Upper lobe of left lung (tissue), 4 donors: ENCODE results near the gene ADAT2.

Source experiments
- CTCF ChIP-seq, 6 experiments: fragments of 450-650 bp in 4 of 6; fragments of 200-600 bp in 2 of 6; sonication (generic) in 2 of 6; IDR thresholded peaks; one replicate each; pipeline ENCODE4 v1.5.1; 2016 to 2019; ENCODE audit warnings: antibody characterized with exemption in 6 of 6
- EP300 ChIP-seq, 4 donors: sonication (generic); formaldehyde crosslinking; IDR thresholded peaks; one replicate each; pipeline ENCODE4 v1.5.1; 2017; ENCODE audit warnings: antibody characterized with exemption in 4 of 4, control low read depth in 2 of 4
- POLR2A ChIP-seq, 4 donors: fragments of 450-650 bp; IDR thresholded peaks; one replicate each; pipeline ENCODE4 v1.5.1; 2016 to 2017; ENCODE audit warnings: antibody characterized with exemption in 4 of 4, mild to moderate bottlenecking in 2 of 4
- POLR2AphosphoS5 ChIP-seq, 2 donors: sonication (generic); formaldehyde crosslinking; IDR thresholded peaks; one replicate each; pipeline ENCODE4 v1.5.1; 2017; ENCODE audit warnings: antibody characterized with exemption in 2 of 2

GRCh38 chr6:143402721-143403336, 47.7 kb downstream of the ADAT2 start:
- TF ChIP-seq CTCF (IDR thresholded peaks at IDR 0.05) (no peak), POLR2A (IDR thresholded peaks at IDR 0.05) (no peak), EP300 (IDR thresholded peaks at IDR 0.05) (no peak), POLR2AphosphoS5 (IDR thresholded peaks at IDR 0.05) (no peak)
